ENCODE data around the gene TICRR. TPM values are rescaled to one million over a fixed set of nuclear protein-coding genes. Genes with fewer than 3 reads are reported as not detected.

The TICRR gene
- total RNA-seq, 1 experiment from 2014 or later: 11.7 TPM

GRCh38 chr15:89672221-89673164 lies 97.2 kb downstream of the TICRR start:
- DNase-seq (ENCODE audit: low read depth): no peak

- peak; percentile 24 for DNase-seq (ENCODE audit: low read depth)
Observed at GRCh38 chr15:89673165-89673512, 97.9 kb downstream of the TICRR start.

- DNase-seq (ENCODE audit: low read depth): peak; percentile 40
Observed at GRCh38 chr15:89674526-89674925, 99.3 kb downstream of the TICRR start.

- no peak for DNase-seq (ENCODE audit: low read depth)
Observed at GRCh38 chr15:89675606-89676005, 100.3 kb downstream of the TICRR start.

GRCh38 chr15:89677381-89677780 lies 102.1 kb downstream of the TICRR start:
- DNase-seq (ENCODE audit: low read depth): no peak

Other genes with a start within 250 kb of the TICRR start
- 47.9 and 51.9 TPM in 2 replicates for gene POLG, start 240.6 kb upstream of the TICRR start, total RNA-seq (2014; rRNA removed; shearing (Covaris generic))
- gene RHCG, start 78.9 kb upstream of the TICRR start, total RNA-seq (2014; rRNA removed; shearing (Covaris generic)): not detected in 2 replicates
- gene KIF7, start 80.0 kb downstream of the TICRR start, total RNA-seq (2014; rRNA removed; shearing (Covaris generic)): 2.9 and 4.7 TPM in 2 replicates
- gene PLIN1, start 103.9 kb downstream of the TICRR start, total RNA-seq (2014; rRNA removed; shearing (Covaris generic)): 0.20 TPM in 1 of 2 replicates, not detected in the other
- gene PEX11A, start 115.3 kb downstream of the TICRR start, total RNA-seq (2014; rRNA removed; shearing (Covaris generic)): 12.6 and 15.9 TPM in 2 replicates
- 0.10 and 0.48 TPM in 2 replicates for gene WDR93, start 115.3 kb downstream of the TICRR start, total RNA-seq (2014; rRNA removed; shearing (Covaris generic))
- gene MESP1, start 175.8 kb downstream of the TICRR start, total RNA-seq (2014; rRNA removed; shearing (Covaris generic)): 1.6 and 2.5 TPM in 2 replicates
- gene MESP2, start 200.9 kb downstream of the TICRR start, total RNA-seq (2014; rRNA removed; shearing (Covaris generic)): 1.8 and 2.6 TPM in 2 replicates
- 73.1 and 86.4 TPM in 2 replicates for gene ANPEP, start 239.4 kb downstream of the TICRR start, total RNA-seq (2014; rRNA removed; shearing (Covaris generic))

Data from RPMI7951 (cell line).